ENCODE data around the gene FAM221A.

Gene FAM221A

DNA sequence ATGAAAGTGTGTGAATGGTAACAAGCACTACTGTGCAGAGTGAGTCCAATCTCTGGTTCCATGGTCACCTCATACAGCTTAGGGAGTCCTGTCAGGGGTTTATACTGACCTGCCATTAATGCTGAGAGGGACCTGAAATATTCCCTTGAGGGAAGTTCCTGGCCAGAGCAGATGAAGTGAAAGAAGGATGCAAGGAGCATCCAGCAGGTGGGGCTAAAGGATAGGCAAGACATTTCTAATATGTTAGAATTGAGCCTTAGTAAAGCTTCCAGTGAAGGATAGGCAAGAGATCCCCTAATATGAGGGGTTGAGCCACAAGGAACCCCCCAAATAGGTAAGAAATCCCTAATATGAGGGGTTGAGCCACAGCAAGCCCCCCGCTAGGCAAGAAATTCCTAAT lies 25.5 kb upstream of the FAM221A start:
- H3K4me1 ChIP-seq (ENCODE audit: low read depth, poor library complexity, severe bottlenecking): no peaks in the 10 kb centered on the region
- no peak overlapping the region for H3K9ac ChIP-seq
- H3K27ac ChIP-seq: no peak overlapping the region
- H3K36me3 ChIP-seq (ENCODE audit: insufficient read depth): no peaks in the 10 kb centered on the region
- TF ChIP-seq, protein P1, sequence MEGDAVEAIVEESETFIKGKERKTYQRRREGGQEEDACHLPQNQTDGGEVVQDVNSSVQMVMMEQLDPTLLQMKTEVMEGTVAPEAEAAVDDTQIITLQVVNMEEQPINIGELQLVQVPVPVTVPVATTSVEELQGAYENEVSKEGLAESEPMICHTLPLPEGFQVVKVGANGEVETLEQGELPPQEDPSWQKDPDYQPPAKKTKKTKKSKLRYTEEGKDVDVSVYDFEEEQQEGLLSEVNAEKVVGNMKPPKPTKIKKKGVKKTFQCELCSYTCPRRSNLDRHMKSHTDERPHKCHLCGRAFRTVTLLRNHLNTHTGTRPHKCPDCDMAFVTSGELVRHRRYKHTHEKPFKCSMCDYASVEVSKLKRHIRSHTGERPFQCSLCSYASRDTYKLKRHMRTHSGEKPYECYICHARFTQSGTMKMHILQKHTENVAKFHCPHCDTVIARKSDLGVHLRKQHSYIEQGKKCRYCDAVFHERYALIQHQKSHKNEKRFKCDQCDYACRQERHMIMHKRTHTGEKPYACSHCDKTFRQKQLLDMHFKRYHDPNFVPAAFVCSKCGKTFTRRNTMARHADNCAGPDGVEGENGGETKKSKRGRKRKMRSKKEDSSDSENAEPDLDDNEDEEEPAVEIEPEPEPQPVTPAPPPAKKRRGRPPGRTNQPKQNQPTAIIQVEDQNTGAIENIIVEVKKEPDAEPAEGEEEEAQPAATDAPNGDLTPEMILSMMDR (conservative IDR thresholded peaks at IDR 0.05; ENCODE audit: low read depth, low read length): peak; percentile 53; the same call in 1 of the 2 replicates
- no peaks in the 10 kb centered on the region for H3K79me2 ChIP-seq (ENCODE audit: insufficient read depth, low read depth)
- H2AFZ ChIP-seq (ENCODE audit: low read depth): no peak overlapping the region
- no peaks in the 10 kb centered on the region for H3K27me3 ChIP-seq (ENCODE audit: insufficient read depth, low read depth)
- H4K20me1 ChIP-seq (ENCODE audit: insufficient read depth): no peaks in the 10 kb centered on the region
- H3K4me3 ChIP-seq (IDR thresholded peaks at IDR 0.05; ENCODE audit: insufficient read depth, low read depth, low read length): no peak overlapping the region
- no peak overlapping the region for H3K4me2 ChIP-seq

DNA sequence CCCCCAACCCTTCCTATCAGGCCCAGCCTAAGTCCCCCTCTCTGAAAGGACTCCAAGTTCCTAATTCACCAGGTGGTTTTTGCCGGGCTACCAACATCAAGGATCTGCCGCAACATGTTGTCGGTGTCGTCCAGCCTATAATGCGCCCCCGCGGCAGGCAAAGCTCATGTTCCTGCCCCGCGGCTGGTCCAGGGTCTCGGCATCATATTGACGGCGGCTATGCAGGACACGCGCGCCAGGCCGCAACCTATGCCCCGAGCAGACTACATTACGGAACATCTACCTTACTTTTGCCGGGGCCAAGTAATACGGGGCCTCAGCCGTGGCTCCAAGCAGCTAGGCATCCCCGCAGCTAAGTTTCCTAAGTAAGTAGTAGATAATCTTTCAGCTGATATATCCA lies 24.6 kb upstream of the FAM221A start:
- H3K9ac ChIP-seq: no peak overlapping the region
- H3K27me3 ChIP-seq (ENCODE audit: insufficient read depth, low read depth): no peaks in the 10 kb centered on the region
- H3K4me1 ChIP-seq (ENCODE audit: low read depth, poor library complexity, severe bottlenecking): no peaks in the 10 kb centered on the region
- no peak overlapping the region for H2AFZ ChIP-seq (ENCODE audit: low read depth)
- no peaks in the 10 kb centered on the region for H4K20me1 ChIP-seq (ENCODE audit: insufficient read depth)
- H3K4me3 ChIP-seq (IDR thresholded peaks at IDR 0.05; ENCODE audit: insufficient read depth, low read depth, low read length): no peak overlapping the region
- H3K27ac ChIP-seq: no peak overlapping the region
- no peaks in the 10 kb centered on the region for H3K36me3 ChIP-seq (ENCODE audit: insufficient read depth)
- no peaks in the 10 kb centered on the region for H3K79me2 ChIP-seq (ENCODE audit: insufficient read depth, low read depth)
- TF ChIP-seq, protein P1 (conservative IDR thresholded peaks at IDR 0.05; ENCODE audit: low read depth, low read length): no peak
- no peak overlapping the region for H3K4me2 ChIP-seq

DNA sequence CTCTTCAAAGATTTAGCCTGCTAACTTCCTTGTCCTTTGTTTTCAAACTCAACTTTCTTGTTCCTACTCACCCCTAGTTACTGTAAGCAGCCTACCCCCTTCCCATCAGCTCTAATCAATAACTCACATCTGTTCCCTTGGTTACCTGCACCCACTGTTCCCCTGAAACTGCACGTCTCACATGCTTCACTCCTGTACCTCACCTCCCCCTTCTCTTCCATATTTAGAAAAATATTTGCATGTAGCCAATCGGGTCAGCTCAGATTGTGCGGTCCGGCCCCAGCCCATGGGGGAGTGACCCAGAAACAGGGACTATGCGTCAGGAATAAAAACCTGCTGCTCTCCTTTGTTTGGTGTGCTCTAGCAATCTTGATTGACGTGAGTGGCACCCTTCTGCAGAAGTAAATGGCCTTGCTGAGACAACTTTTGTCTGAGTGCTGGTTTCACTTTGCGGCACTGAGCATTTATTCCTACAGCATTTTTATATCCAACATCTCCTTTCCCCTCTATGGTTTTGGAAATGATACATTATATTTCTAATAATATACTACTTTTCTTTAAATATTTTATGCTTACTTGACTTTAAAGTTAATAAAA lies 21.1 kb upstream of the FAM221A start:
- no peak overlapping the region for H2AFZ ChIP-seq (ENCODE audit: low read depth)
- no peaks in the 10 kb centered on the region for H3K79me2 ChIP-seq (ENCODE audit: insufficient read depth, low read depth)
- no peaks in the 10 kb centered on the region for H3K27me3 ChIP-seq (ENCODE audit: insufficient read depth, low read depth)
- no peak overlapping the region for H3K9ac ChIP-seq
- H3K4me2 ChIP-seq: no peak overlapping the region
- no peaks in the 10 kb centered on the region for H3K4me1 ChIP-seq (ENCODE audit: low read depth, poor library complexity, severe bottlenecking)
- TF ChIP-seq, protein P1 (conservative IDR thresholded peaks at IDR 0.05; ENCODE audit: low read depth, low read length): no peak
- H4K20me1 ChIP-seq (ENCODE audit: insufficient read depth): no peaks in the 10 kb centered on the region
- no peak overlapping the region for H3K27ac ChIP-seq
- H3K36me3 ChIP-seq (ENCODE audit: insufficient read depth): no peaks in the 10 kb centered on the region
- H3K4me3 ChIP-seq (IDR thresholded peaks at IDR 0.05; ENCODE audit: insufficient read depth, low read depth, low read length): no peak overlapping the region

DNA sequence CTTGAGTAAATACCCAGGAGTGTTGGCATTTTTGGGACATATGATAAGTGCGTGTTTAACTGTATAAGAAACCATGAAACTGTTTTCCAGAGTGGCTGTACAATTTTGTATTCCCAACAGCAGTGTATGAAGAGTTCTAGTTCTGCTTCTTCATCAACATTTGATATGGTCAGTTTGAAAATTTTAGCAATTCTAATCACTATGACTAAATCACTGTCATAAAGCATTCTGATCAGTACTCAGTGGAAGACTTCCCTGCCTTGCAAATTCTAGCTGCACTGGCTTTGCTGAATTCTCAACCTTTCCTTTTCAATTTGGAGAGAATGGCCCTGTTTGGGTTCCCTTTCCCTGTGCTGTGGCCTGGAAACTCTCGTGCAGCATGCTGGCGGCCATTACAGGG lies 18.6 kb upstream of the FAM221A start:
- Histone ChIP-seq H3K79me2 (ENCODE audit: insufficient read depth, low read depth) (no peaks in the 10 kb centered on the region), H3K4me3 (IDR thresholded peaks at IDR 0.05; ENCODE audit: insufficient read depth, low read depth, low read length) (no peak overlapping the region), H3K9ac (no peak overlapping the region), H3K36me3 (ENCODE audit: insufficient read depth) (no peaks in the 10 kb centered on the region), H3K27me3 (ENCODE audit: insufficient read depth, low read depth) (no peaks in the 10 kb centered on the region), H3K4me2 (no peak overlapping the region), H3K4me1 (ENCODE audit: low read depth, poor library complexity, severe bottlenecking) (no peaks in the 10 kb centered on the region), H3K27ac (no peak overlapping the region), H4K20me1 (ENCODE audit: insufficient read depth) (no peaks in the 10 kb centered on the region), H2AFZ (ENCODE audit: low read depth) (no peak overlapping the region)
- TF ChIP-seq, protein P1 (conservative IDR thresholded peaks at IDR 0.05; ENCODE audit: low read depth, low read length): no peak
